Esophagus squamous epithelium (tissue), 4 donors: ENCODE data around the gene CNBD2.

Experiments
- CTCF ChIP-seq, 6 experiments: fragments of 450-650 bp in 4 of 6; fragments of 200-600 bp in 2 of 6; sonication (generic) in 2 of 6; IDR thresholded peaks; one replicate each; pipeline ENCODE4 v1.5.1; 2016 to 2019; ENCODE audit warnings: antibody characterized with exemption in 6 of 6, mild to moderate bottlenecking in 4 of 6, moderate library complexity in 4 of 6
- POLR2A ChIP-seq, 4 donors: fragments of 450-650 bp; IDR thresholded peaks; one replicate each; pipeline ENCODE4 v1.6.1; 2017; ENCODE audit warnings: antibody characterized with exemption in 4 of 4, mild to moderate bottlenecking in 4 of 4, moderate library complexity in 3 of 4

GRCh38 chr20:36030149-36030548, 61.8 kb downstream of the CNBD2 start:
- TF ChIP-seq POLR2A (IDR thresholded peaks at IDR 0.05) (no peak), CTCF (IDR thresholded peaks at IDR 0.05) (no peak)
